MCF 10A (cell line): ENCODE measurements around the gene NUAK2. TPM values are rescaled to one million over a fixed set of nuclear protein-coding genes. Genes with fewer than 3 reads are reported as not detected.

Source experiments
- BruUV-seq: library from RNA; stranded (reverse); fragments of 400-500 nt; replicated peaks from 2 replicates; lab custom pipeline; 2021; lab: Mats Ljungman, UMichigan
- CTCF ChIA-PET: fragments of 300-600 bp; sonication (Branson Sonifier 250); formaldehyde crosslinking; extraction: SDS; loops from one replicate; lab custom pipeline; 2021; ENCODE audit warnings: antibody characterized with exemption, inconsistent platforms; lab: Yijun Ruan, JAX
- POLR2A ChIA-PET: fragments of 300-600, 350-650 bp; sonication (Branson Sonifier 250); formaldehyde crosslinking; extraction: SDS; loops from one replicate; lab custom pipeline; 2020; ENCODE audit warnings: antibody characterized with exemption, inconsistent platforms; lab: Yijun Ruan, JAX
- DNase-seq: peaks from one replicate; pipeline ENCODE4 v3.0.0-alpha.2; 2018; ENCODE audit not compliant: unreplicated experiment
- H3K27ac Mint-ChIP-seq: one replicate; pipeline ENCODE4 v1.8.0; 2022; ENCODE audit warnings: mild to moderate bottlenecking, low read depth, mixed read lengths; ENCODE audit not compliant: unreplicated experiment
- H3K27me3 Mint-ChIP-seq: one replicate; pipeline ENCODE4 v1.8.0; 2022; ENCODE audit warnings: mixed read lengths; ENCODE audit not compliant: insufficient read depth, unreplicated experiment
- H3K36me3 Mint-ChIP-seq: one replicate; pipeline ENCODE4 v1.8.0; 2022; ENCODE audit warnings: mild to moderate bottlenecking, moderate library complexity, mixed read lengths; ENCODE audit not compliant: insufficient read depth, unreplicated experiment
- H3K4me1 Mint-ChIP-seq: one replicate; pipeline ENCODE4 v1.8.0; 2022; ENCODE audit warnings: mixed read lengths; ENCODE audit not compliant: insufficient read depth, unreplicated experiment
- H3K4me3 Mint-ChIP-seq: one replicate; pipeline ENCODE4 v1.8.0; 2022; ENCODE audit warnings: mild to moderate bottlenecking, moderate library complexity, mixed read lengths; ENCODE audit not compliant: unreplicated experiment
- H3K9me3 Mint-ChIP-seq: one replicate; pipeline ENCODE4 v1.8.0; 2022; ENCODE audit warnings: mixed read lengths; ENCODE audit not compliant: unreplicated experiment
- CTCF ChIP-seq: fragments of 200-600 bp; IDR thresholded peaks from one replicate; pipeline ENCODE4 v1.8.0; 2022; ENCODE audit warnings: antibody characterized with exemption, mild to moderate bottlenecking; ENCODE audit not compliant: unreplicated experiment
- intact Hi-C: fragments of 100-400 bp; cut with micrococcal nuclease; formaldehyde crosslinking; loops from 2 replicates; pipeline ENCODE4 v1.14.1; 2022
- total RNA-seq: library from RNA; stranded (reverse); gene quantifications from 2 replicates; pipeline ENCODE4 v1.2.3, GENCODE V29; 2022

The NUAK2 gene
- total RNA-seq, 1 experiment from 2014 or later, result 6.0 TPM

DNA sequence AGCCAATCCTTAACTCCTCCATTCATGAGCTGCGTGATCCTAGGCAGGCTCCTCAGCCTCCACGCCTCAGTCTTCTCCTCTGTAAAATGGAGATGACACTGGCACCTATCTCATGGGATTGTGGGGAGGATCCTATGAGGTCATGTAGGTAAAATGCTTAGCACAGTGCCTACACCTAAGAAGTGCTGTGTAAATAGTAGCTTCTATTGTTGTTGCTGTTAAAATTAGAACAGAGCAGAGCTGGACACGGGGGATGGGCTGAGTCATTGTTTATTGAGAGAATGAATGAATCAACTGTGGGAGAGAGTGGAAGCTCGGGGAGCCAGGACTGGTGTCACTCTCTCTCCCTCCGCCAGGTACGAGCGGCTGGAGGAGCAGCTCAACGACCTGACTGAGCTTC is 50.8 kb downstream of the NUAK2 start:
- intact Hi-C loops, result no loop called here
- Mint-ChIP-seq H3K9me3 (no peaks in the 10 kb centered on the region), H3K27me3 (peaks cover 9% of the 10 kb centered on the region), H3K27ac (no peak overlapping the region), H3K4me3 (no peak overlapping the region), H3K4me1 (peaks cover 24% of the 10 kb centered on the region), H3K36me3 (no peaks in the 10 kb centered on the region)
- no peak for TF ChIP-seq CTCF
- DNase-seq, result peak; percentile 90
- ChIA-PET POLR2A (interaction anchor here (0.6 to 11.8 kb wide), 17 partner anchors 8 to 252 kb away, joined by 3 to 210 read pairs (median 3); partner anchors contain the start of genes NUAK2 and RBBP5), CTCF (interaction anchor here (0.5 to 22.3 kb wide), 21 partner anchors 9 to 1176 kb away, joined by 3 to 1857 read pairs (median 5); partner anchors contain the start of genes NUAK2, RBBP5 and TMCC2)
- no TSS peak for BruUV-seq

DNA sequence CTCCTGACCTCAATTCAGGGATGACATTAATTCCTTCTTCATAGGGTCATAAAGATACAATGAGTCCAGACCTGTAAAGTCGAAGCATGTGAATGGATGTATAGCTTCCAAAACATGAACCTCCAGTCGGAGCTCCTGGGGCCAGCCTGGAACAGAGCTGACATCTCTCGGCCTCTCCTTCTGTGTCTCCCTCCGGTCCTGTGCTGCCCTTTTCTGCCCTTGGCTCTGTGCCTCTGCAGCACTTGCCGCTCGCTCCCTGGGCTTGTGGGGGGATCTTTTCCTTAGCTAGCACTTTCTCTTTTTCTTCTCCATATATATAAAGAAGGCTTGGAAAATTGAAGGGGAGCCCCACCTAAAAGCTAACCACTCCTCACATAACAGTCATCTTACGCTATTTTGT is 51.3 kb downstream of the NUAK2 start:
- Mint-ChIP-seq H3K9me3 (no peaks in the 10 kb centered on the region), H3K4me1 (peaks cover 24% of the 10 kb centered on the region), H3K27me3 (peaks cover 9% of the 10 kb centered on the region), H3K4me3 (no peak overlapping the region), H3K27ac (no peak overlapping the region), H3K36me3 (no peaks in the 10 kb centered on the region)
- POLR2A ChIA-PET, result interaction anchor here (0.6 to 11.8 kb wide), 15 partner anchors 8 to 253 kb away, joined by 3 to 210 read pairs (median 4); partner anchors contain the start of gene NUAK2
- TF ChIP-seq CTCF, result no peak
- CTCF ChIA-PET, result interaction anchor here (0.5 to 22.3 kb wide), 16 partner anchors 13 to 298 kb away, joined by 3 to 1857 read pairs (median 5); partner anchors contain the start of genes NUAK2, RBBP5 and TMCC2
- intact Hi-C loops, result no loop called here
- no peak for DNase-seq
- no TSS peak for BruUV-seq

DNA sequence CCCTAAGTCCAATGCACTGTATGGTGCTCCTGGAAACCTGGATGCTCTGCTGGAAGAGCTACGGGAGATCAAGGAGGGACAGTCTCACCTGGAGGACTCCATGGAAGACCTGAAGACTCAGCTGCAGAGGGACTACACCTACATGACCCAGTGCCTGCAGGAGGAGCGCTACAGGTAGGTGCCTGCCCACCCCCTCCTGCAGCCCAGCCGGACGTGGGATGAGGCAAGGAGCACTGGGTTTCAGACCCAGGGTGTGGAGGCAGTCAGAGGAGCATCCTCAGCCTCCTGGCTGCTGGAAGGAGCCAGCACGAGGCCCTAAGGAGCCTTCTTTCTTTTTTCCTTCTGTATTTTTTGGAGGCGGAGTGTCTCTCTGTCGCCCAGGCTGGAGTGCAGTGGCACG is 51.8 kb downstream of the NUAK2 start:
- Mint-ChIP-seq H3K4me3 (no peak overlapping the region), H3K36me3 (no peaks in the 10 kb centered on the region), H3K27me3 (peaks cover 9% of the 10 kb centered on the region), H3K4me1 (peaks cover 24% of the 10 kb centered on the region), H3K27ac (no peak overlapping the region), H3K9me3 (no peaks in the 10 kb centered on the region)
- ChIA-PET POLR2A (interaction anchor here (0.5 to 11.8 kb wide), 5 partner anchors 7 to 56 kb away, joined by 3 to 210 read pairs (median 4); partner anchors contain the start of gene NUAK2), CTCF (interaction anchor here (0.5 to 22.3 kb wide), 6 partner anchors 12 to 218 kb away, joined by 3 to 1857 read pairs (median 88); partner anchors contain the start of genes NUAK2 and TMCC2)
- no peak for TF ChIP-seq CTCF
- intact Hi-C loops, result no loop called here
- BruUV-seq, result no TSS peak
- no peak for DNase-seq

DNA sequence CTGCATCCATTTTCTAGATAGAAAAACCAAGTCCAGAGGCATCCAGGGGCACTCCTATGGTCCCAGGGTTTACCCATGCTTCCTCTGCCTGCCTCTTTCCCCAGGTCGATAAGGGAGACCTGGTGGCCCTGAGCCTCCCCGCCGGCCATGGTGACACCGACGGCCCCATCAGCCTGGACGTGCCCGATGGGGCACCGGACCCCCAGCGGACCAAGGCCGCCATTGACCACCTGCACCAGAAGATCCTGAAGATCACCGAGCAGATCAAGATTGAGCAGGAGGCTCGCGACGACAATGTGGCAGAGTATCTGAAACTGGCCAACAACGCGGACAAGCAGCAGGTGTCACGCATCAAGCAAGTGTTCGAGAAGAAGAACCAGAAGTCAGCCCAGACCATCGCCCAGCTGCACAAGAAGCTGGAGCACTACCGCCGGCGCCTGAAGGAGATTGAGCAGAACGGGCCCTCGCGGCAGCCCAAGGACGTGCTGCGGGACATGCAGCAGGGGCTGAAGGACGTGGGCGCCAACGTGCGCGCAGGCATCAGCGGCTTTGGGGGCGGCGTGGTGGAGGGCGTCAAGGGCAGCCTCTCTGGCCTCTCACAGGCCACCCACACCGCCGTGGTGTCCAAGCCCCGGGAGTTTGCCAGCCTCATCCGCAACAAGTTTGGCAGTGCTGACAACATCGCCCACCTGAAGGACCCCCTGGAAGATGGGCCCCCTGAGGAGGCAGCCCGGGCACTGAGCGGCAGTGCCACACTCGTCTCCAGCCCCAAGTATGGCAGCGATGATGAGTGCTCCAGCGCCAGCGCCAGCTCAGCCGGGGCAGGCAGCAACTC is 52.5 kb downstream of the NUAK2 start:
- peaks cover 24% of the 10 kb centered on the region for H3K4me1 Mint-ChIP-seq
- H3K4me3 Mint-ChIP-seq, result no peak overlapping the region
- no peaks in the 10 kb centered on the region for H3K36me3 Mint-ChIP-seq
- intact Hi-C loops, result no loop called here
- peaks cover 9% of the 10 kb centered on the region for H3K27me3 Mint-ChIP-seq
- no peak for DNase-seq
- H3K27ac Mint-ChIP-seq, result no peak overlapping the region
- ChIA-PET POLR2A (interaction anchor here (2.4 to 11.8 kb wide), 2 partner anchors 50 to 57 kb away, joined by 12 to 210 read pairs; partner anchors contain the start of gene NUAK2), CTCF (interaction anchor here (5.8 to 22.3 kb wide), 4 partner anchors 11 to 218 kb away, joined by 41 to 1857 read pairs (median 130); partner anchors contain the start of genes NUAK2 and TMCC2)
- no peaks in the 10 kb centered on the region for H3K9me3 Mint-ChIP-seq
- no peak for TF ChIP-seq CTCF
- BruUV-seq, result no TSS peak
